ENCODE results near the gene OR2F1.

The OR2F1 gene

GRCh38 chr7:143947111-143947510, 7.5 kb upstream of the OR2F1 start:
- Histone ChIP-seq H3K27me3 (ENCODE audit: insufficient read depth, low read length, poor library complexity) (peaks cover 3% of the 10 kb centered on the region), H3K36me3 (ENCODE audit: insufficient read depth, low read length) (no peaks in the 10 kb centered on the region), H3K79me2 (ENCODE audit: insufficient read depth, low read length) (no peaks in the 10 kb centered on the region), H3K4me3 (ENCODE audit: low read depth in 1 of 2, low read length in 2 of 2) (no peak overlapping the region), H4K20me1 (ENCODE audit: insufficient read depth, low read length) (no peaks in the 10 kb centered on the region), H3K4me1 (ENCODE audit: insufficient read depth, low read length) (no peaks in the 10 kb centered on the region), H3K27ac (ENCODE audit: low read length) (no peak overlapping the region), H3K9ac (ENCODE audit: low read depth, low read length) (no peak overlapping the region), H3K4me2 (ENCODE audit: insufficient read depth, low read length) (no peak overlapping the region), H3K9me3 (ENCODE audit: insufficient read depth, low read length, severe bottlenecking) (no peaks in the 10 kb centered on the region), H2AFZ (ENCODE audit: low read depth, low read length) (no peak overlapping the region)
- TF ChIP-seq EZH2 (IDR thresholded peaks at IDR 0.05; ENCODE audit: borderline replicate concordance, low read depth, low read length, severe bottlenecking) = no peak
- TF ChIP-seq CTCF (IDR thresholded peaks at IDR 0.05; ENCODE audit: borderline replicate concordance, extremely low read depth, low read length, poor library complexity, severe bottlenecking) = no peak
- DNase-seq (no peak), ATAC-seq (ENCODE audit: insufficient read depth, low read depth) (no peak)

GRCh38 chr7:143948733-143949132, 5.9 kb upstream of the OR2F1 start:
- Histone ChIP-seq H3K9me3 (ENCODE audit: insufficient read depth, low read length, severe bottlenecking) (no peaks in the 10 kb centered on the region), H2AFZ (ENCODE audit: low read depth, low read length) (no peak overlapping the region), H3K4me2 (ENCODE audit: insufficient read depth, low read length) (no peak overlapping the region), H3K9ac (ENCODE audit: low read depth, low read length) (no peak overlapping the region), H3K27me3 (ENCODE audit: insufficient read depth, low read length, poor library complexity) (peaks cover 3% of the 10 kb centered on the region), H3K4me3 (ENCODE audit: low read depth in 1 of 2, low read length in 2 of 2) (no peak overlapping the region), H3K36me3 (ENCODE audit: insufficient read depth, low read length) (no peaks in the 10 kb centered on the region), H3K27ac (ENCODE audit: low read length) (no peak overlapping the region), H4K20me1 (ENCODE audit: insufficient read depth, low read length) (no peaks in the 10 kb centered on the region), H3K79me2 (ENCODE audit: insufficient read depth, low read length) (no peaks in the 10 kb centered on the region), H3K4me1 (ENCODE audit: insufficient read depth, low read length) (no peaks in the 10 kb centered on the region)
- ATAC-seq (ENCODE audit: insufficient read depth, low read depth) (no peak), DNase-seq (no peak)
- TF ChIP-seq CTCF (IDR thresholded peaks at IDR 0.05; ENCODE audit: borderline replicate concordance, extremely low read depth, low read length, poor library complexity, severe bottlenecking) = no peak
- TF ChIP-seq EZH2 (IDR thresholded peaks at IDR 0.05; ENCODE audit: borderline replicate concordance, low read depth, low read length, severe bottlenecking) = no peak

GRCh38 chr7:143953421-143953820, 1.2 kb upstream of the OR2F1 start:
- no peaks in the 10 kb centered on the region for H3K4me1 ChIP-seq (ENCODE audit: insufficient read depth, low read length)
- H3K36me3 ChIP-seq (ENCODE audit: insufficient read depth, low read length) = no peaks in the 10 kb centered on the region
- no peaks in the 10 kb centered on the region for H3K79me2 ChIP-seq (ENCODE audit: insufficient read depth, low read length)
- DNase-seq = no peak
- no peak overlapping the region for H3K9ac ChIP-seq (ENCODE audit: low read depth, low read length)
- no peaks in the 10 kb centered on the region for H3K27me3 ChIP-seq (ENCODE audit: insufficient read depth, low read length, poor library complexity)
- no peak overlapping the region for H2AFZ ChIP-seq (ENCODE audit: low read depth, low read length)
- TF ChIP-seq EZH2 (IDR thresholded peaks at IDR 0.05; ENCODE audit: borderline replicate concordance, low read depth, low read length, severe bottlenecking) (no peak), CTCF (IDR thresholded peaks at IDR 0.05; ENCODE audit: borderline replicate concordance, extremely low read depth, low read length, poor library complexity, severe bottlenecking) (no peak)
- no peak overlapping the region for H3K4me3 ChIP-seq (ENCODE audit: low read depth in 1 of 2, low read length in 2 of 2)
- H3K27ac ChIP-seq (ENCODE audit: low read length) = no peak overlapping the region
- ATAC-seq (ENCODE audit: insufficient read depth, low read depth) = no peak
- H3K9me3 ChIP-seq (ENCODE audit: insufficient read depth, low read length, severe bottlenecking) = no peaks in the 10 kb centered on the region
- no peak overlapping the region for H3K4me2 ChIP-seq (ENCODE audit: insufficient read depth, low read length)
- no peaks in the 10 kb centered on the region for H4K20me1 ChIP-seq (ENCODE audit: insufficient read depth, low read length)

- Histone ChIP-seq H3K4me1 (ENCODE audit: insufficient read depth, low read length) (no peaks in the 10 kb centered on the region), H4K20me1 (ENCODE audit: insufficient read depth, low read length) (no peaks in the 10 kb centered on the region), H3K27me3 (ENCODE audit: insufficient read depth, low read length, poor library complexity) (no peaks in the 10 kb centered on the region), H2AFZ (ENCODE audit: low read depth, low read length) (no peak overlapping the region), H3K4me3 (ENCODE audit: low read depth in 1 of 2, low read length in 2 of 2) (no peak overlapping the region), H3K79me2 (ENCODE audit: insufficient read depth, low read length) (no peaks in the 10 kb centered on the region), H3K36me3 (ENCODE audit: insufficient read depth, low read length) (no peaks in the 10 kb centered on the region), H3K9ac (ENCODE audit: low read depth, low read length) (no peak overlapping the region), H3K4me2 (ENCODE audit: insufficient read depth, low read length) (no peak overlapping the region), H3K9me3 (ENCODE audit: insufficient read depth, low read length, severe bottlenecking) (no peaks in the 10 kb centered on the region), H3K27ac (ENCODE audit: low read length) (no peak overlapping the region)
- no peak for DNase-seq
- ATAC-seq (ENCODE audit: insufficient read depth, low read depth) = no peak
- no peak for TF ChIP-seq EZH2 (IDR thresholded peaks at IDR 0.05; ENCODE audit: borderline replicate concordance, low read depth, low read length, severe bottlenecking)
- TF ChIP-seq CTCF (IDR thresholded peaks at IDR 0.05; ENCODE audit: borderline replicate concordance, extremely low read depth, low read length, poor library complexity, severe bottlenecking) = no peak
These were observed 509 bp upstream of the OR2F1 start for GRCh38 chr7:143954135-143954534.

All from DND-41 (cell line).